GM19328 (cell line): Measurements from ENCODE around the gene CCDC201.
"Not testable (repeated sequence)": the region's sequence is repeated elsewhere in the genome, so short reads cannot be mapped to it uniquely, and the experiment has no call there.

Experiments
- ATAC-seq: cut with Tn5 transposase; IDR thresholded peaks from one replicate; pipeline ENCODE4 v1.9.1; 2021; ENCODE audit warnings: mild to moderate bottlenecking, moderate library complexity; ENCODE audit not compliant: unreplicated experiment

CCDC201 gene

DNA sequence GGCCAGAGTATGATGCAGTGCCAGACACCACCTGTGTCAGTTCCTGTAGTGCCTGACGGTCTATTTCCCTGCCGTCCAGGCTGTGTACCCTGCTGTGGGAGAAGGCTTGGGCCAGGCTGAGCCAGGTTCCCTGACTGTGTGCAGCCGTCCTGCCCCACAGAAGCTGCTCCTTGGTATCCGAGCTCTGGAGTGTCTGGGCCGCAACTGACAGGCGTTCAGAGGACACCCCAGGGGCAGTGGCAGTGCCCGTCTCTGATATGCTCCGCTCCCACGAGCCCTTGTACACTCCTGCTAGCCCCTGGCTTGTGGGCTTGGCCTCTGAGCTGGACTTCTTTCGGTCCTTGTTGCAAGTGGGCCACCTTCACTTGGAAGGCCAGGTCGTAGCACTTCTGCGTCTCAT is 55.0 kb downstream of the CCDC201 start:
- not testable (repeated sequence) for ATAC-seq

DNA sequence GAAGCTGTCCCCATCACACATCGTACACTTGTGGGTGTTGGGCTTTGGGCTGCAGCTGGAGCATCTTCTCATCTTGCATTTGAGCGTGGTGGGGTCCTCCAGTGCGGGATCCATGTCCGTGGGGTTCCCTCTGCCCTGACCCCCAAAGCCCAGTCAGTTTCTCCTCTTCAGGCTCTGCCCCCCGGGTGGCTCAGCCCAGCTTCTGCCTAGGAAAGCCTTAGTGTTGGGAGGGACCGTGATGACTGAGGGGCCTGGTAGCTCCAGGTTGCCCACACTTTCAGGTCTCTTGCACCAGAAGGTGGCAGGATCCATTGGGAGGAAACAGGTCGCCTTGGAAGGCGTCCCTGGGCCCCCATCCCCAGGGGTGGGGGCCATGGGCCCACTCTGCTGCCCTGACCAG is 55.9 kb downstream of the CCDC201 start:
- not testable (repeated sequence) for ATAC-seq

DNA sequence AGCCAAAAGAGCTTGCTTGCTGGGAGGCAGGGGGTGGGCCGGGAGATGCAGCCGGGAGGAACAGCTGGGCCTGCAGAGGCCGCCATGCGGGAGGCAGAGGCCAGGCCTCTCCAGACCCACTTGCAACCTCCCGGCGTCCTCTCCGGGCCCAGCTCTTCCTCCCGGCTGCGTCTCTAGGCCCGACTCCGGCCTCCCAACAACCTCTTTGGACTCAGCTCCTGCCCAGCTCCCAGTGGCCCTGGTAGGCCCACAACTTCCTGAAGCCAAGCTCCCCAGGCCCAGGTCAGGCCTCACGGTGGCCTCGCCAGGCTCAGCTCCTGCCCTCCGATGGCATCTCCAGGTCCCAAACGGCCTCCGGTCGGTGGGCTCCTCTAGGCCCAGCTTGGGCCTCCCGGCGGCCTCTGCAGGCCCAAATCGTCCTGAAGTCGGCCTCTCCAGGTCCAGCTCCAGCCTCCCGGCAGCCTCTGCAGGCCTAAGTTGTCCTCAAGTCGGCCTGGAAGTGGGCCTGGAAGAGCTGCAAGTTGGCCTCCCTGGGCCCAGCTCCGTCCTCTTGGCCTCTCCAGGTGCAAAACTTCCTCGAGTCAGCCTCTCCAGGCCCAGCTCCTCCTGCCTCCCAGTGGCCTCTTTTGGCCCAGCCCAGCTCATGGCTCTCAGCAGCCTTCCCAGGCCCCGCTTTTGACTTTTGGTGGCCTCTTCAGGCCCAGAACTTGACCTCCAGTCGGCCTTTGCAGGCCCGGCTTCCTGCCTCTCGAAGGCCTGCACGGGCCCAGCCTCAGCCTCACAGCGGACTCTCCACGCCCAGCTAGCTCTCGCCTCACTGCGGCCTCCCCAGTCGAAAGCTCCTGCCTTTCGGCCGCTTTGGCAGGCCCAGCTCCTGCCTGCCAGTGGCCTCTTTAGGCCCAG is 58.4 kb downstream of the CCDC201 start:
- ATAC-seq = not testable (repeated sequence)

DNA sequence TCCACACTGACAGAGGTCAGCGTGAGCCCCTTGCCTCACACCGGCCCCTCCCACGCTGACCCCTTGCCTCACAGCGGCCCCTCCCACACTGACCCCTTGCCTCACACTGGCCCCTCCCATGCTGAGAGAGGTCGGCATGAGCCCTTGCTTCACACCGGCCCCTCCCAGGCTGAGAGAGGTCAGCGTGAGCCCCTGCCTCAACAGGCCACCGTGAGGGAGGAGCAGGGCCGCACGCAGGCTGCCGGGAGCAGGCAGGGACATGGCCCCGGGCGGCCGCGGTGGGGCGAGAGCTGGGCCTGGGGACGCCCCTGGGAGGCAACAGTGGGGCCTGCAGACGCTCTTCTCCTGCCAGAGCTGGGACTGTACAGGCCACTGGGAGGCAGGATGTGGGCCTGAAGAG is 59.1 kb downstream of the CCDC201 start:
- ATAC-seq = not testable (repeated sequence)

DNA sequence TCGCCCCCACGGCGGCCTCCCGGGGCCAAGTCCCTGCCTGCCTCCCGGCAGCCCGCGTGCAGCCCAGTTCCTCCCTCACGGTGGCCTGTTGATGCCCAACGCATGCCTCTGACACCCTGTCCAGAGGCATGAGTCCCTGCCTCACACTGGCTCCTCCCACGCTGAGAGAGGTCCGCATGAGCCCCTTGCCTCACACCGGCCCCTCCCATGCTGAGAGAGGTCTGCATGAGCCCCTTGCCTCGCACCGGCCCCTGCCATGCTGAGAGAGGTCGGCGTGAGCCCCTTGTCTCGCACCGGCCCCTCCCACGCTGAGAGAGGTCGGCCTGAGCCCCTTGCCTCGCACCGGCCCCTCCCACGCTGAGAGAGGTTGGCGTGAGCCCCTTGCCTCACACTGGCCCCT is 59.9 kb downstream of the CCDC201 start:
- ATAC-seq = no peak

DNA sequence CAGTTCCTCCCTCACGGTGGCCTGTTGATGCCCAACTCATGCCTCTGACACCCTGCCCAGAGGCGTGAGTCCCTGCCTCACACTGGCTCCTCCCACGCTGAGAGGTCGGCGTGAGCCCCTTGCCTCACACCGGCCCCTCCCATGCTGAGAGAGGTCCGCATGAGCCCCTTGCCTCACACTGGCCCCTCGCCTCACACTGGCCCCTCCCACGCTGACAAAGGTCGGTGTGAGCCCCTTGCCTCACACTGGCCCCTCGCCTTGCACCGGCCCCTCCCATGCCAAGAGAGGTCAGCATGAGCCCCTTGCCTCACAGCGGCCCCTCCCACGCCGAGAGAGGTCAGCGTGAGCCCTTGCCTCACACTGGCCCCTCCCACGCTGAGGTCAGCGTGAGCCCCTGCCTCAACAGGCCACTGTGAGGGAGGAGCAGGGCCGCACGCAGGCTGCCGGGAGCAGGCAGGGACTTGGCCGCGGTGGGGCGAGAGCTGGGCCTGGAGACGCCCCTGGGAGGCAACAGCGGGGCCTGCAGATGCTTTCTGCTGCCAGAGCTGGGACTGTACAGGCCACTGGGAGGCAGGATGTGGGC is 61.1 kb downstream of the CCDC201 start:
- ATAC-seq = not testable (repeated sequence)

DNA sequence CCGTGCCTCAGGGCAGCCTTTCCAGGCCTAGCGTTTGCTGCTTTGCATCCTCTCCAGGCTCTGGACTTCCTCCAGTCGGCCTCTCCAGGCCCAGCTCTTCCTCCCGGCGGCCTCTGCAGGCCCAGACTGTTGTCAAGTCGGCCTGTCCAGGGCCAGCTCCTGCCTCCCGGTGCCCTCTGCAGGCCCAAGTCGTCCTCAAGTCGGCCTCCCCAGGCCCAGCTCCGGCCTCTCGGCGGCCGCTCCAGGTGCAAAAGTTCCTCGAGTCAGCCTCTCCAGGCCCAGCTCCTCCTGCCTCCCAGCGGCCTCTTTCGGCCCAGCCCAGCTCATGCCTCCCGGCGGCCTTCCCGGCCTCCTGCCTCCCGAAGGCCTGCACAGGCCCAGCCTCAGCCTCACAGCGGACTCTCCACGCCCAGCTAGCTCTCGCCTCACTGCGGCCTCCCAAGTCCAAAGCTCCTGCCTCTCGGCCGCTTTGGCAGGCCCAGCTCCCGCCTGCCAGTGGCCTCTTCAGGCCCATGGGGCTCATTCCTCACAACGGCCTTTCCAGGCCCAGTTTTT is 62.4 kb downstream of the CCDC201 start:
- ATAC-seq = not testable (repeated sequence)
